Body of pancreas (tissue), 4 donors: Measurements from ENCODE around the gene SLC5A3. TPM values are rescaled to one million over a fixed set of nuclear protein-coding genes. Genes with fewer than 3 reads are reported as not detected.

Experiments used
- ATAC-seq: fragments of 150-250 bp; one replicate; pipeline ENCODE4 v1.9.1; 2016
- DNase-seq, 4 donors: peaks; one replicate each; pipeline ENCODE4 v3.0.0-alpha.2; 2019
- H3K27ac ChIP-seq, 4 donors: fragments of 200-600 bp; sonication (generic); 1 replicate in 3 of 4; 2 replicates in 1 of 4; pipeline versions ENCODE4 v1.5.1 to v1.6.1; 2016 to 2019; ENCODE audit warnings: mild to moderate bottlenecking in 1 of 4, mixed read lengths in 1 of 4, moderate library complexity in 1 of 4
- H3K27me3 ChIP-seq, 2 donors: fragments of 200-600 bp; sonication (generic); one replicate each; pipeline ENCODE4 v1.6.0; 2016; ENCODE audit warnings: mild to moderate bottlenecking in 1 of 2
- H3K36me3 ChIP-seq, 2 donors: fragments of 200-600 bp; sonication (generic); replicated peaks in 1 of 2; 2 replicates each; pipeline ENCODE4 v1.5.1; 2016; ENCODE audit warnings: low read depth in 2 of 2; ENCODE audit not compliant: insufficient read depth in 1 of 2
- H3K4me1 ChIP-seq: fragments of 200-600 bp; sonication (generic); one replicate; pipeline ENCODE4 v1.6.0; 2016
- H3K4me3 ChIP-seq, 2 donors: fragments of 200-600 bp; sonication (generic); 1 replicate in 1 of 2; 2 replicates in 1 of 2; pipeline ENCODE4 v1.5.1; 2016 to 2019
- H3K9me3 ChIP-seq, 3 donors: fragments of 200-600 bp; sonication (generic); 1 replicate in 2 of 3; 2 replicates in 1 of 3; pipeline ENCODE4 v1.5.1; 2016
- POLR2A ChIP-seq, 3 donors: fragments of 450-650 bp; IDR thresholded peaks; one replicate each; pipeline ENCODE4 v1.6.1; 2016; ENCODE audit warnings: antibody characterized with exemption in 3 of 3, mild to moderate bottlenecking in 2 of 3
- WGBS, 2 donors: methylation state at CpG; one replicate each; pipeline ENCODE4 v1.1.5; 2017; 5-methylcytosine and 5-hydroxymethylcytosine counted together
- intact Hi-C: fragments of 100-400 bp; cut with DNase I; formaldehyde crosslinking; loops from one replicate; pipeline ENCODE4 v1.15.1; 2023
- total RNA-seq, 2 donors: library from RNA; depleted of rRNA; stranded (reverse); fragments of >200 nt; gene quantifications; one replicate each; pipeline ENCODE4 v1.1.0, GENCODE V29; 2016
- TF ChIP-seq, protein P1 (sequence below), 7 experiments: fragments of 450-650 bp in 4 of 7; fragments of 200-600 bp in 3 of 7; sonication (generic) in 3 of 7; IDR thresholded peaks; one replicate each; pipeline ENCODE4 v1.5.1; 2016 to 2019; ENCODE audit warnings: antibody characterized with exemption in 7 of 7

SLC5A3 gene
- total RNA-seq, 2 donors from 2014 or later: 7.3 to 7.8 TPM

- Histone ChIP-seq H3K27me3 (no peaks in the 10 kb centered on the region), H3K4me1 (peaks cover 8% of the 10 kb centered on the region), H3K9me3 (no peaks in the 10 kb centered on the region), H3K36me3 (no peaks in the 10 kb centered on the region), H3K4me3 (no peak overlapping the region), H3K27ac (no peak overlapping the region)
- DNase-seq (no peak), ATAC-seq (no peak)
- TF ChIP-seq, protein P1, sequence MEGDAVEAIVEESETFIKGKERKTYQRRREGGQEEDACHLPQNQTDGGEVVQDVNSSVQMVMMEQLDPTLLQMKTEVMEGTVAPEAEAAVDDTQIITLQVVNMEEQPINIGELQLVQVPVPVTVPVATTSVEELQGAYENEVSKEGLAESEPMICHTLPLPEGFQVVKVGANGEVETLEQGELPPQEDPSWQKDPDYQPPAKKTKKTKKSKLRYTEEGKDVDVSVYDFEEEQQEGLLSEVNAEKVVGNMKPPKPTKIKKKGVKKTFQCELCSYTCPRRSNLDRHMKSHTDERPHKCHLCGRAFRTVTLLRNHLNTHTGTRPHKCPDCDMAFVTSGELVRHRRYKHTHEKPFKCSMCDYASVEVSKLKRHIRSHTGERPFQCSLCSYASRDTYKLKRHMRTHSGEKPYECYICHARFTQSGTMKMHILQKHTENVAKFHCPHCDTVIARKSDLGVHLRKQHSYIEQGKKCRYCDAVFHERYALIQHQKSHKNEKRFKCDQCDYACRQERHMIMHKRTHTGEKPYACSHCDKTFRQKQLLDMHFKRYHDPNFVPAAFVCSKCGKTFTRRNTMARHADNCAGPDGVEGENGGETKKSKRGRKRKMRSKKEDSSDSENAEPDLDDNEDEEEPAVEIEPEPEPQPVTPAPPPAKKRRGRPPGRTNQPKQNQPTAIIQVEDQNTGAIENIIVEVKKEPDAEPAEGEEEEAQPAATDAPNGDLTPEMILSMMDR (IDR thresholded peaks at IDR 0.05): no peak
- TF ChIP-seq POLR2A (IDR thresholded peaks at IDR 0.05): no peak
- WGBS, 2 donors: 90 to 93% methylated on average over 2 of the region's 2 CpGs
- intact Hi-C loops: no loop called here
These were observed 47.5 kb downstream of the SLC5A3 start for GRCh38 chr21:34120867-34121266.

DNA sequence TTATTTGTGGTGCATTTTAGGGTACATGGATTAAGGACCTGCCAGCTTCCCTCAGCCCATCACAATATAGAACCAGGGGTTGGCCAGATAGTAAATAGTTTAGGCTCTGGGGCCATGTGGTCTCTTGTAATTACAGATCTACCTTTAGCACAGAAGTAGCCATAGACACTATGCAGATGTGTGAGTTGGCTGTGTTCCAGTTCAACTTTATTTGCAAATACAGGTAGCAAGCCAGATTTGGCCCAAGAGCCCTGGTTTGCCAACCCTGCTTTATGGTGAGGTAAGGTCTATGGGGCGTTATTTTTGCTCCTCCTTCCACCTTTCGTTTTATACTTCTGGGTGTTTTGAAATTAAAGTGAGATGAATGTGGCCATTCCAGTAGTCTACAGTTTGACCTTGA, 48.7 kb downstream of the SLC5A3 start:
- Histone ChIP-seq H3K27me3 (no peaks in the 10 kb centered on the region), H3K36me3 (peaks cover 0 to 3% of the 10 kb centered on the region in 2 donors), H3K4me1 (peaks cover 8% of the 10 kb centered on the region), H3K4me3 (no peak overlapping the region), H3K27ac (no peak overlapping the region), H3K9me3 (no peaks in the 10 kb centered on the region)
- intact Hi-C loops: no loop called here
- DNase-seq: peak; percentile 27 to 56 (median 46)
- peak; percentile 38 for ATAC-seq
- TF ChIP-seq, protein P1 (IDR thresholded peaks at IDR 0.05): no peak
- no peak for TF ChIP-seq POLR2A (IDR thresholded peaks at IDR 0.05)
- 21 to 32% methylated on average over 2 of the region's 2 CpGs for WGBS, 2 donors

Other genes starting within 250 kb of the SLC5A3 start
- 10 to 100 TPM; 79.1 to 85.0 TPM for gene ATP5PO, start 157.8 kb upstream of the SLC5A3 start, total RNA-seq
- 10 to 100 TPM in 1 of 2 donors, 1 to 10 TPM in 1; 2.3 to 15.8 TPM for gene MRPS6, start within 50 bp of the SLC5A3 start, total RNA-seq